ENCODE results near the gene PDE9A.
"Not testable (repeated sequence)": the region's sequence is repeated elsewhere in the genome, so short reads cannot be mapped to it uniquely, and the experiment has no call there.

The PDE9A gene

GRCh38 chr21:42809171-42809570 lies 155.8 kb downstream of the PDE9A start:
- DNase-seq = no peak

GRCh38 chr21:42809577-42810475 lies 156.4 kb downstream of the PDE9A start:
- no peak for DNase-seq

- no peak for DNase-seq
Measured at GRCh38 chr21:42811960-42812359, 158.5 kb downstream of the PDE9A start.

GRCh38 chr21:42812528-42813241 lies 159.3 kb downstream of the PDE9A start:
- not testable (repeated sequence) for DNase-seq

- DNase-seq = no peak
Measured at GRCh38 chr21:42815217-42815616, 161.8 kb downstream of the PDE9A start.

- peak; percentile 64 for DNase-seq
Measured at GRCh38 chr21:42818328-42818749, 164.9 kb downstream of the PDE9A start.

- no peak for DNase-seq
Measured at GRCh38 chr21:42819861-42820615, 166.6 kb downstream of the PDE9A start.

GRCh38 chr21:42820616-42821465 lies 167.4 kb downstream of the PDE9A start:
- no peak for DNase-seq
